NOMO-1 (cell line): Measurements from ENCODE around the gene MCIDAS.

ENCODE experiments used
- DNase-seq, 2 experiments: peaks; one replicate each; lab custom pipeline; 2025; ENCODE audit not compliant: unreplicated experiment in 2 of 2; lab: John Stamatoyannopoulos, UW

The MCIDAS gene

GRCh38 chr5:55226934-55227663, at the start of gene MCIDAS:
TSS of gene MCIDAS (minus strand) at chr5:55227315. CDS start at chr5:55227138, 177 bp downstream.
- DNase-seq: peak in 1 of 2 experiments; percentile 22

- no peak for DNase-seq
Observed at GRCh38 chr5:55276771-55277170, 49.7 kb upstream of the MCIDAS start.

GRCh38 chr5:55258339-55258738, 31.2 kb upstream of the MCIDAS start:
- DNase-seq: no peak

- DNase-seq: no peak
Observed at GRCh38 chr5:55254802-55255201, 27.7 kb upstream of the MCIDAS start.

- DNase-seq: no peak
Observed at GRCh38 chr5:55250064-55250463, 22.9 kb upstream of the MCIDAS start.

- no peak for DNase-seq
Observed at GRCh38 chr5:55241746-55242145, 14.6 kb upstream of the MCIDAS start.

- no peak for DNase-seq
Observed at GRCh38 chr5:55236800-55237199, 9.7 kb upstream of the MCIDAS start.

GRCh38 chr5:55234121-55234700, 7.1 kb upstream of the MCIDAS start:
- DNase-seq: no peak

- DNase-seq: peak; percentile 44 to 46
Observed at GRCh38 chr5:55232985-55233928, 6.1 kb upstream of the MCIDAS start, which contains the start of gene CCNO. TSS of gene CCNO (minus strand) at chr5:55233608. CDS start at chr5:55233523, 85 bp downstream.

GRCh38 chr5:55232271-55232984, 5.3 kb upstream of the MCIDAS start:
- no peak for DNase-seq

- DNase-seq: peak in 1 of 2 experiments; percentile 39
Observed at GRCh38 chr5:55231919-55232270, 4.8 kb upstream of the MCIDAS start.

- peak in 1 of 2 experiments; percentile 39 for DNase-seq
Observed at GRCh38 chr5:55231029-55231918, 4.2 kb upstream of the MCIDAS start.

- DNase-seq: no peak
Observed at GRCh38 chr5:55230086-55230629, 3.0 kb upstream of the MCIDAS start.

GRCh38 chr5:55227664-55228430, 732 bp upstream of the MCIDAS start:
- no peak for DNase-seq

- peak; percentile 22 to 45 for DNase-seq
Observed at GRCh38 chr5:55226027-55226933, 835 bp downstream of the MCIDAS start.

GRCh38 chr5:55225346-55225745, 1.8 kb downstream of the MCIDAS start:
- no peak for DNase-seq

GRCh38 chr5:55223812-55224240, 3.3 kb downstream of the MCIDAS start:
- DNase-seq: no peak
